Glutamatergic neuron (in vitro differentiated cells): ENCODE measurements around the gene MALRD1. TPM values are rescaled to one million over a fixed set of nuclear protein-coding genes. Genes with fewer than 3 reads are reported as not detected.

Source experiments
- DNase-seq: peaks from one replicate; pipeline ENCODE4 v3.0.0; 2022
- H3K27ac Mint-ChIP-seq: one replicate; pipeline ENCODE4 v1.8.0; 2020; ENCODE audit warnings: mild to moderate bottlenecking, mixed read lengths, inconsistent platforms; ENCODE audit not compliant: unreplicated experiment
- H3K27me3 Mint-ChIP-seq: one replicate; pipeline ENCODE4 v1.8.0; 2020; ENCODE audit warnings: mild to moderate bottlenecking, moderate library complexity, mixed read lengths, inconsistent platforms; ENCODE audit not compliant: unreplicated experiment
- H3K36me3 Mint-ChIP-seq: one replicate; pipeline ENCODE4 v1.8.0; 2020; ENCODE audit warnings: mild to moderate bottlenecking, mixed read lengths, inconsistent platforms; ENCODE audit not compliant: unreplicated experiment
- H3K4me1 Mint-ChIP-seq: one replicate; pipeline ENCODE4 v1.8.0; 2020; ENCODE audit warnings: mild to moderate bottlenecking, low read depth, mixed read lengths, inconsistent platforms; ENCODE audit not compliant: unreplicated experiment
- H3K4me3 Mint-ChIP-seq: one replicate; pipeline ENCODE4 v1.8.0; 2020; ENCODE audit warnings: mild to moderate bottlenecking, mixed read lengths, inconsistent platforms; ENCODE audit not compliant: unreplicated experiment
- H3K9me3 Mint-ChIP-seq: one replicate; pipeline ENCODE4 v1.8.0; 2020; ENCODE audit warnings: mild to moderate bottlenecking, moderate library complexity, mixed read lengths, inconsistent platforms; ENCODE audit not compliant: unreplicated experiment
- total RNA-seq: library from RNA; stranded (reverse); fragmentation: NEBNext Ultra II Directional; extraction: Animal tissue kit (Norgen Biotek cat#: 25700); gene quantifications from one replicate; pipeline ENCODE4 v1.2.1, GENCODE V29; 2021; ENCODE audit not compliant: unreplicated experiment
- TF ChIP-seq, protein P1 (sequence below): fragments of 200-600 bp; sonication (generic); IDR thresholded peaks from one replicate; pipeline ENCODE4 v1.5.0; 2021; ENCODE audit not compliant: partially characterized antibody, unreplicated experiment

MALRD1 gene
- total RNA-seq, 1 donor from 2014 or later = 0.27 TPM

DNA sequence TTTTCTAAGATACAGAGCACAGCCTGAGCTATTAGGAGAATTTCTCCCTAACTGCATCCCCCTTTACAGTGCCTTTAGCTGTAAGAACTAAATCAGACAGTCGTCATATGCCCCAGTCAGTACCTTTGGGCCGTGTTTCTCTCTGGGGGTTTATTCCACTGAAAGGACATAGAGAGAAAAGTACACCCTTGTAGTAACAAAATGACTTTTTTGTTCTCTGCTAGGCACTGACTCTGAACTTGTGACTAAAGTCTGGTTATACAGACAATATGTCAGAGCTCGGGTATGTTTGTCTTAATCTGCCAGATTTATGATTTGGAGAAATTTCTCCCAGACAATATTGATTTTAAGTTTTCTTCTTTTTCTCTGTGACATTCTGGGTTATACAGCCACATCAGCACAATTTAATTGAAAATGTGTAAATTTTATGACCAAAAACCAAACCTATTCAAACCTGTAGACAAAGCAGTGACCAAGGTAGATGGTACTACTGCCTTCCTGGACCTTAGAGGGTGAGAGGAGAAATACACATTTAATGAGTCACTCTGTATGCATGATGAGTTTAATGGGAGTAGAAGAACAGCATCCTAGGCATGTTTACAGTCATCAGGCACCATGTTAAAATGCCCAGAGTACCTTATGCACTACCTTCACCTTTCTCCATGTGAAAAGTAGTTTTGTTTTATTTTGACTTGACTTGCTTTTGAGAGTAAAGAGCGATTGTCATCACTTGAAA, 611.5 kb downstream of the MALRD1 start:
- TF ChIP-seq, protein P1, sequence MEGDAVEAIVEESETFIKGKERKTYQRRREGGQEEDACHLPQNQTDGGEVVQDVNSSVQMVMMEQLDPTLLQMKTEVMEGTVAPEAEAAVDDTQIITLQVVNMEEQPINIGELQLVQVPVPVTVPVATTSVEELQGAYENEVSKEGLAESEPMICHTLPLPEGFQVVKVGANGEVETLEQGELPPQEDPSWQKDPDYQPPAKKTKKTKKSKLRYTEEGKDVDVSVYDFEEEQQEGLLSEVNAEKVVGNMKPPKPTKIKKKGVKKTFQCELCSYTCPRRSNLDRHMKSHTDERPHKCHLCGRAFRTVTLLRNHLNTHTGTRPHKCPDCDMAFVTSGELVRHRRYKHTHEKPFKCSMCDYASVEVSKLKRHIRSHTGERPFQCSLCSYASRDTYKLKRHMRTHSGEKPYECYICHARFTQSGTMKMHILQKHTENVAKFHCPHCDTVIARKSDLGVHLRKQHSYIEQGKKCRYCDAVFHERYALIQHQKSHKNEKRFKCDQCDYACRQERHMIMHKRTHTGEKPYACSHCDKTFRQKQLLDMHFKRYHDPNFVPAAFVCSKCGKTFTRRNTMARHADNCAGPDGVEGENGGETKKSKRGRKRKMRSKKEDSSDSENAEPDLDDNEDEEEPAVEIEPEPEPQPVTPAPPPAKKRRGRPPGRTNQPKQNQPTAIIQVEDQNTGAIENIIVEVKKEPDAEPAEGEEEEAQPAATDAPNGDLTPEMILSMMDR = no peak
- DNase-seq = no peak
- H3K4me3 Mint-ChIP-seq = no peak overlapping the region
- H3K36me3 Mint-ChIP-seq = no peaks in the 10 kb centered on the region
- no peaks in the 10 kb centered on the region for H3K27me3 Mint-ChIP-seq
- no peaks in the 10 kb centered on the region for H3K4me1 Mint-ChIP-seq
- no peak overlapping the region for H3K27ac Mint-ChIP-seq
- H3K9me3 Mint-ChIP-seq = no peaks in the 10 kb centered on the region

DNA sequence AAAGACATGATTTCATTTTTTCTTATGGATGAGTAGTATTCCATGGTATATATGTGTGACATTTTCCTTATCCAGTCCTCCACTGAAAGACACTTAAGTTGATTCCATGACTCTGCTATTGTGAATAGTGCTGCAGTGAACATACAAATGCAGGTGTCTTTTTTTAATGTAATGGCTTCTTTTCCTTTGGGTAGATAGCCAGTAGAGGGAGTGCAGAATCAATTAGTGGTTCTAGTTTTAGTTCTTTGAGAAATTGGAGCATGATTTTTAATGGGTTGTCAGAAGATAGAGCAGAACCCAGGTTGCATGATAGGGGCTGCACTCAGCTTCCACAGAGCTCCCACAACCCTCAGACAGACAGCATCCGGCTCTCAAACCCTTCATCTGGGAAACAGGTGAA, 614.7 kb downstream of the MALRD1 start:
- Mint-ChIP-seq H3K27me3 (peaks cover 1% of the 10 kb centered on the region), H3K27ac (no peak overlapping the region), H3K36me3 (no peaks in the 10 kb centered on the region), H3K4me1 (no peaks in the 10 kb centered on the region), H3K4me3 (no peak overlapping the region), H3K9me3 (peaks cover 1% of the 10 kb centered on the region)
- no peak for DNase-seq
- TF ChIP-seq, protein P1 = no peak

DNA sequence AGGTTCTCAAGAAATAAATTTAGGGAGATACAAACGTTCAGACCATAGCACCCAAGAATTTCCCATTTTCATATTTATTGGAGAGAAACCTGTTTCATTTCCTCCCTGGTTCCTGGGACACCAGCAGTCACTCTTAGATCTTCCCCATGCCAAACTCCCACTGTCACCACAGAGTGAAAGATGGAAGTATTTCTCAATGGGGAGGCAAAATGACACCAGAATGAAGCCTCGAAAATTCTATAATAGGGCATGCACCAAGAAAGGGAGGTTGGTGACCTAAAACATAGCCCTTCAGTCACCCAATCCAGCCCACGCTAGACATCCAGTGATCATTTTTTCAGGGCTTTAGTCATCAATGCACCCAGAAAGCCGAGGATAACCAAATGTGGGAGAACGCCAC, 619.5 kb downstream of the MALRD1 start:
- peaks cover 1% of the 10 kb centered on the region for H3K9me3 Mint-ChIP-seq
- DNase-seq = no peak
- H3K4me3 Mint-ChIP-seq = no peak overlapping the region
- TF ChIP-seq, protein P1 = no peak
- H3K36me3 Mint-ChIP-seq = no peaks in the 10 kb centered on the region
- H3K4me1 Mint-ChIP-seq = no peaks in the 10 kb centered on the region
- H3K27me3 Mint-ChIP-seq = peaks cover 3% of the 10 kb centered on the region
- H3K27ac Mint-ChIP-seq = no peak overlapping the region

DNA sequence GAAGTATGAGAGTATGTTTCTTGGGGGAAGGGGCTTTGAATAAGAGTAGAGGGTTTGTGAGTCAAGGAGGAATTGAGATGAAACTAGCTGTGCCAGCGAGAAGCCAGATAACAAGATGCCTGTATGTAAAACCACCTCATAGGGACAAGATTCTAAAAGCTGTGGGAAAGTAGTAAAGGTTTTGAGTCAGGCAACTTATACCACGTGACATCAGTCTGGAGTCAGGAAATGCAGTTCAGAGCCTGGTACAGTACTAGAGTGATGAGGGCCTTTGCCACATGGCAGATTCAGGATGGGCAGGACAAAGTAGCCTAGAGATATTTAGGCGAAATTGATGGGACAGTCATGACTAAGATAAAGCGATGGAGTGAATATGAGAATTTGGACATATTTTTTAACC, 627.5 kb downstream of the MALRD1 start:
- H3K4me1 Mint-ChIP-seq = no peaks in the 10 kb centered on the region
- no peaks in the 10 kb centered on the region for H3K36me3 Mint-ChIP-seq
- H3K27me3 Mint-ChIP-seq = peaks cover 1% of the 10 kb centered on the region
- no peaks in the 10 kb centered on the region for H3K9me3 Mint-ChIP-seq
- no peak overlapping the region for H3K27ac Mint-ChIP-seq
- no peak overlapping the region for H3K4me3 Mint-ChIP-seq
- no peak for DNase-seq
- TF ChIP-seq, protein P1 = no peak

DNA sequence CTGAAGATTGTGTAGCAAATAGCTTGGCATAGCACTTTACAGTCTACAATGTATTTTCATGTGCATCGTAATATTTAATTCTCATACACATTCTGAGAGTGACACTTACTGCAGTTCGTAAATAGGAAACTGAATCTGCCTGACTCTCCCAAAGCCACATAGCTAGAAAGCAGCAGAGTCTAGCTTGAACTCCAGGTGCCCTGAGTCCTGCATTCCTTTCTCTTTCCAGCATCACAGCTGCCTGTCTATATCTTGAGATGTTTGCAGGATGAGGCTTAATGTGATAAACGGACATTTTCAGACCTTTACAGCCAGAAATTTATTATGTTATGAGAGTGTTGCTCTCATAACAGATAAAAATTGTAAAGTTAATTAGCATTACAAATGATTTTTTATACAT, 634.8 kb downstream of the MALRD1 start:
- Mint-ChIP-seq H3K27me3 (peaks cover 3% of the 10 kb centered on the region), H3K4me3 (no peak overlapping the region), H3K36me3 (no peaks in the 10 kb centered on the region), H3K27ac (no peak overlapping the region), H3K9me3 (no peaks in the 10 kb centered on the region), H3K4me1 (no peaks in the 10 kb centered on the region)
- no peak for DNase-seq
- TF ChIP-seq, protein P1 = no peak
